ENCODE data around the gene MATCAP1. TPM values are rescaled to one million over a fixed set of nuclear protein-coding genes. Genes with fewer than 3 reads are reported as not detected.
A peak's percentile ranks its signal among the peaks of the same experiment; 100 is the strongest.

MATCAP1 gene
- total RNA-seq, 4 donors from 2014 or later: 6.7 to 37.4 (median 19.2) TPM

DNA sequence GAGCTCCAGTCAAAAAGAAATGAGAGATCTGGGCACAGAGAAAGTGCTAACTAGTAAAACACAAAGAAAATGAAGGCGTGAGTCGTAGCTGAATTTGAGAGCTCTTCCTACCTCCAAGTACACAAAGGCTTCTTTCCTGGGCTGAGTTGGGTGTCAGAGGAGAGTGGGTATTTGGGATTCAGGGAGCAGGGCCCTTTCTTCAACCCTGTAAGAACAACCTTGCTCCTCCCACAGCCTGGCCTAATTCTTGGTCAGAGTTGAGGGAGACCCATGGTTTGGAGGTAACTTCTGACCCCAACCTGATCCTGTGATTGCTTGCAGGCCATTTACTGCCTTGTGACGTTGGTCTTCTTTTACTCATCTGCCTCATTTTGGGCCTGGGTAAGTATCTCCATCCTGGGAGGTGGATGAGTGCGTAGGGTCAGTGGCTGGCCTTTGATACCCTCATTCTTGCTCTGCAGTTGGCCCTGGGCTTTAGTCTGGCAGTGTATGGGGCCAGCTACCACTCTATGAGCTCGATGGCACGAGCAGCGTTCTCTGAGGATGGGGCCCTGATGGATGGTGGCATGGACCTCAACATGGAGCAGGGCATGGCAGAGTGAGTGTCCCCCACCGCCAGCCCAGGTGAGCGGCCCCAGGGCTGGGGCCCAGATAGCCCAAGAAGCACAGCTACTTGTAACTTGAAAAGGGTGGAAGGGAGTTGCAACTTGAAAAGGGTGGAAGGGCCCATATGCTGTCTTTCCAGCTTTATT, 44.4 kb upstream of the MATCAP1 start:
- Histone ChIP-seq H3K27me3 (no peaks in the 10 kb centered on the region), H3K36me3 (peaks cover 0 to 58% of the 10 kb centered on the region in 2 donors), H3K9me3 (no peaks in the 10 kb centered on the region), H3K4me3 (peak overlapping the region in 1 of 2 donors; percentile 70), H3K27ac (no peak overlapping the region), H3K4me1 (peaks cover 0 to 37% (median 10%) of the 10 kb centered on the region in 3 donors)
- 78 to 94% methylated on average over 2 of the region's 9 CpGs for WGBS, 2 donors (ENCODE audit: low coverage in 1 of 2)
- TF ChIP-seq EP300 (IDR thresholded peaks at IDR 0.05) (no peak), POLR2A (IDR thresholded peaks at IDR 0.05) (no peak), POLR2AphosphoS5 (IDR thresholded peaks at IDR 0.05) (no peak)
- TF ChIP-seq, protein P1, sequence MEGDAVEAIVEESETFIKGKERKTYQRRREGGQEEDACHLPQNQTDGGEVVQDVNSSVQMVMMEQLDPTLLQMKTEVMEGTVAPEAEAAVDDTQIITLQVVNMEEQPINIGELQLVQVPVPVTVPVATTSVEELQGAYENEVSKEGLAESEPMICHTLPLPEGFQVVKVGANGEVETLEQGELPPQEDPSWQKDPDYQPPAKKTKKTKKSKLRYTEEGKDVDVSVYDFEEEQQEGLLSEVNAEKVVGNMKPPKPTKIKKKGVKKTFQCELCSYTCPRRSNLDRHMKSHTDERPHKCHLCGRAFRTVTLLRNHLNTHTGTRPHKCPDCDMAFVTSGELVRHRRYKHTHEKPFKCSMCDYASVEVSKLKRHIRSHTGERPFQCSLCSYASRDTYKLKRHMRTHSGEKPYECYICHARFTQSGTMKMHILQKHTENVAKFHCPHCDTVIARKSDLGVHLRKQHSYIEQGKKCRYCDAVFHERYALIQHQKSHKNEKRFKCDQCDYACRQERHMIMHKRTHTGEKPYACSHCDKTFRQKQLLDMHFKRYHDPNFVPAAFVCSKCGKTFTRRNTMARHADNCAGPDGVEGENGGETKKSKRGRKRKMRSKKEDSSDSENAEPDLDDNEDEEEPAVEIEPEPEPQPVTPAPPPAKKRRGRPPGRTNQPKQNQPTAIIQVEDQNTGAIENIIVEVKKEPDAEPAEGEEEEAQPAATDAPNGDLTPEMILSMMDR (IDR thresholded peaks at IDR 0.05): no peak
- no peak for ATAC-seq

DNA sequence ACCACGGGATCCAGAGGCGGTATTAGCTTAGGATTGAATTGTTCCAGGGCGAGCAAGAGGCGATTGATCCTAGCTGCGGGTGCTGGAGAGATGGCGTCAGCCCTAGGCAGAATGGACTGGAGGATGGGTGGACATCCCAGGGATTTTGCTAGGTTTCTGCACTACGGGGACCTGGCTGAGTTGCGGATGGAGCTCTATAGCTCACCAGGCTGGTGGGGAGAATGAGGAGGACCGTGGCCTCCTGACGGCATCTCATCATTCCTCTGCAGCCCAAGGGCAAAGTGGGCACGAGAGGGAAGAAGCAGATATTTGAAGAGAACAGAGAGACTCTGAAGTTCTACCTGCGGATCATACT, 43.8 kb upstream of the MATCAP1 start:
- Histone ChIP-seq H3K27ac (peak overlapping the region; percentile 25 to 89 (median 84)), H3K4me1 (peaks cover 0 to 37% (median 10%) of the 10 kb centered on the region in 3 donors), H3K9me3 (no peaks in the 10 kb centered on the region), H3K36me3 (peaks cover 0 to 57% of the 10 kb centered on the region in 2 donors), H3K27me3 (no peaks in the 10 kb centered on the region), H3K4me3 (peak overlapping the region; percentile 52 to 70)
- WGBS, 2 donors (ENCODE audit: low coverage in 1 of 2): 3 to 27% methylated on average over 3 to 7 of the region's 12 CpGs
- no peak for TF ChIP-seq POLR2AphosphoS5 (IDR thresholded peaks at IDR 0.05)
- no peak for TF ChIP-seq POLR2A (IDR thresholded peaks at IDR 0.05)
- TF ChIP-seq, protein P1 (IDR thresholded peaks at IDR 0.05): no peak
- TF ChIP-seq EP300 (IDR thresholded peaks at IDR 0.05): no peak
- no peak for ATAC-seq

DNA sequence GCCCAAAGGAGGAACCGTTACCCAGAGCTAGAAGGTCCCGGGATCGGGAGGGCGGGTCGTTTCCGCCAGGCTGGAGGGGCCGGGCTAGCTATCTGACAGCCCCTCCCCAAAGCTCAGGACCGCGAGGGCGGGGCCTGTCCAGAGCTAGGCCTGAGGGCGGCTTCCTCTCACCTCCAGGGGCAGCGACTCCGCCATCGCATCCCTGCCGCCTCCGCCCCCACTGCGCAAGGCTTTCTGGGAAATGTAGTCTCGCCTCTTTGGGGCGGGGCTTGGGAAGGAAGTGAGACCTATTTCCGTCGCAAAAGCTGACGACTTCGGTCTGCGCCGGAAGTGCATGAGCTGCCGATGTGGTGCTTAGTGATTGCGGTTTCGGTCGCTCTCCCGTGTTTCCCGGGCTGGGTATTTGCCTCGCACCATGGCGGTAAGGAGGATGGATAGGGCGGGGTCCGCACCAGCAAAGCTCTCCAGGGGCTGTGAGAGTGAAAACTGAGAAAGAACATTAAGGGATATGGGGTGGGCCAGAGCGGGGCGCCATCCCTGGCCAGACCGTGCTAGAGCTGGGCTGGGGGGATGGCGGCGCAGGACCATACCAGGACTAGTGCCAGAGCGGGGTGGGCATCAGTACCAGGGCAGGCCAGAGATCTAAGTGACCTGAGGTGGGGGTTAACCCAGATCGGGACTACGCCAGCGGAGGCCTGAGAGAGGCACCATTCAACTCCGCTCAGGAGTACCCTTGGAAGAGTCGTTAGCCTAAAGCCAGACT, 43.2 kb upstream of the MATCAP1 start, which contains the start of gene TMEM208:
Gene TMEM208, plus strand, starts transcription at position 327 of the 763 bp plus-strand sequence. Its CDS starts 89 bp downstream, at position 416.
- H3K4me3 ChIP-seq: peak within 1 kb of the TSS; percentile 52 to 70
- H3K27me3 ChIP-seq: no peaks in the 10 kb centered on the region
- H3K9me3 ChIP-seq: no peaks in the 10 kb centered on the region
- H3K36me3 ChIP-seq: peaks cover 0 to 53% of the 10 kb centered on the region in 2 donors
- H3K27ac ChIP-seq: peak within 1 kb of the TSS; percentile 45 to 89 (median 84)
- ATAC-seq: peak; percentile 96
- WGBS, 2 donors (ENCODE audit: low coverage in 1 of 2): 0% methylated on average over 14 of the region's 46 CpGs; no CpG with 5 or more reads in 1 of the 2 donors
- TF ChIP-seq POLR2AphosphoS5 (IDR thresholded peaks at IDR 0.05): peak; percentile 95
- TF ChIP-seq, protein P1 (IDR thresholded peaks at IDR 0.05): peak in 2 of 4 experiments; percentile 38 to 52
- TF ChIP-seq EP300 (IDR thresholded peaks at IDR 0.05): no peak
- TF ChIP-seq POLR2A (IDR thresholded peaks at IDR 0.05): peak; percentile 65 to 79
- peaks cover 0 to 37% (median 10%) of the 10 kb centered on the region in 3 donors for H3K4me1 ChIP-seq

DNA sequence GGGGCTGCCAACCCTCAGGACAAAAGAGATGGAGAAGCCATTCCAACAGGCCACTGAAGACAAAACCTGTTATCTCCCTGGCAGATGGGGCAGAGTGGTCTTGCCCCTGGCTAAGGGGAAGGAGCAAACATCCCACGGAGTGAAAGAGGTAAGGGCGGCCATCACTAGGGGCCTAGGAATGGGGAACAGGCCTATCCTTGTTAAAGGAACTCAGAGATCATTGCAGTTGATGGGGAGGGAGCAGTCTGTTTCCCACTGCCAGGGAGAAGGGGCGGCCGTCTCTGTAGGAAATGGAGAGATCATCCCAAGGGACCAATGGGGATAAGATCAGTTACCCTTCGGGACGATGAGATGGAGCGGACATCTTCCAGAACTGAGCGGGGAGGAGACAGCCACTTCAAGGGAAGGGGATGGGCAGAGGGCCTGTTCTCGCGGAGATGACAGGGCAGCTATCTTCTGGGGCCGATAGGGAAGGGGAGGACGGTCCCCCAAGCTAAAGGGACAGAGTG, 42.6 kb upstream of the MATCAP1 start:
- Histone ChIP-seq H3K27me3 (no peaks in the 10 kb centered on the region), H3K27ac (peak overlapping the region; percentile 45 to 89 (median 84)), H3K4me3 (peak overlapping the region; percentile 52 to 70), H3K36me3 (peaks cover 0 to 47% of the 10 kb centered on the region in 2 donors), H3K9me3 (no peaks in the 10 kb centered on the region), H3K4me1 (peaks cover 0 to 37% (median 10%) of the 10 kb centered on the region in 3 donors)
- TF ChIP-seq EP300 (IDR thresholded peaks at IDR 0.05): no peak
- TF ChIP-seq, protein P1 (IDR thresholded peaks at IDR 0.05): no peak
- no peak for TF ChIP-seq POLR2AphosphoS5 (IDR thresholded peaks at IDR 0.05)
- no peak for TF ChIP-seq POLR2A (IDR thresholded peaks at IDR 0.05)
- no peak for ATAC-seq
- 5 to 12% methylated on average over 4 to 9 of the region's 12 CpGs for WGBS, 2 donors (ENCODE audit: low coverage in 1 of 2)
